Activated CD4-positive, alpha-beta T cell treated with anti-CD3 and anti-CD28 coated beads for 48 hours (primary cell): ENCODE measurements around the gene P4HA3.
A peak's percentile ranks its signal among the peaks of the same experiment; 100 is the strongest.
"Not testable (repeated sequence)": the region's sequence is repeated elsewhere in the genome, so short reads cannot be mapped to it uniquely, and the experiment has no call there.

Experiments used
- DNase-seq: peaks from one replicate; pipeline ENCODE4 v3.0.0-alpha.2; 2020

P4HA3 gene

DNA sequence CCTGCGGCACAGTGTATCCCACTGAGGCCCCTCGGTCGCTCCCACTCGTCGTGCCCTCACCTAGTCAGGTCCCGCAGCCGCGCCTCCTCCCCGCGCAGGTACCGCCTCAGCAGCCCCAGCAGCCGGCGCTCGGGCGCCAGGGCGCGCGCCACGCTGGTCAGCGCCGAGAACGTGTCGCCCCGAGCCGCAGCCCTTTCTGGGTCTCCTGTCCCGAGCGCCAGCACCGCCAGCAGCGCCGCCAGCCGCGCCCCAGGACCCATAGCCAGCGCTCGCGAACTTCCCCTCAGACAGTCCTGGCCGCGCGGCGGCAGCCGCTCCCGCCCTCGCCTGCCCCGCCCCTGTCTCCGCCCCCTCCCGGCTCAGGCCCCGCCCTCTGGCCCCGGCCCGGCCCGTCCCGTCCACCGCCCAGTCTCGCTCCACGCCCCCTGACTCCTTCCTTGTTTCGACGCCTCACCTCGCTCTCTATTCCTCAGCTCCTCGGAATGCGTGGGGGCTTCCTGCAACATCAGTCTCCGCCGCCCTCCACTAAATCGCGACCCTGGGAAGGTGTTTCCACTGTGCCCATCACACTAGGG lies at the start of gene P4HA3:
P4HA3 (minus strand) TSS at position 289 of the 575 bp plus-strand sequence; CDS start at position 260, 29 bp downstream.
- peak; percentile 71 for DNase-seq

DNA sequence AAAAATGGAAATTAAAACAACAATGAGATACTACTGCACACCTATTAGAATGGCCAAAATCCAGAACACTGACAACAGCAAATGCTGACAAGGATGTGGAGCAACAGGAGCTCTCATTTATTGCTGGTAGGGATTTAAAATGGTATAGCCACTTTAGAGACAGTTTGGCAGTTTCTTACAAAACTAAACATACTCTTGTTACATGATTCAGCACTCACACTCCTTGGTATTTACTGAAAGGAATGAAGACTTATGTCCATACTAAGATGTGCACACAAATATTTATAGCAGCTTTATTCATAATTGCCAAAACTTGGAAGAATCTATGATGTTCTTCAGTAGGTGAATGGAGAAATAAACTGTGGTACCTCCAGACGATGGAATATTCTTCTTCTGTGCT lies 46.0 kb upstream of the P4HA3 start:
- no peak for DNase-seq

DNA sequence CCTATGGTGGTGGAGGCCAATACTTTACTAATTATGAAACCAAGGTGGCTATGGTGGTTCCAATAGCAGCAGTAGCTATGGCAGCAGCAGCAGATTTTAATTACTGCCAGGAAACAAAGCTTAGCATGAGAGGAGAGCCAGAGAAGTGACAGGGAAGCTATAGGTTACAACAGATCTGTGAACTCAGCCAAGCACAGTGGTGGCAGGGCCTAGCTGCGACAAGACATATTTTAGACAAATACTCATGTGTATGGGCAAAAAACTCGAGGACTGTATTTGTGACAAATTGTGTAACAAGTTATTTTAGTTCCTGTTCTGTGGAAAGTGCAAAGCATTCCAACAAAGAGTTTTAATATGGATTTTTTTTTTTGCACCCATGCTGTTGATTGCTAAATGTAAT lies 44.2 kb upstream of the P4HA3 start:
- no peak for DNase-seq

DNA sequence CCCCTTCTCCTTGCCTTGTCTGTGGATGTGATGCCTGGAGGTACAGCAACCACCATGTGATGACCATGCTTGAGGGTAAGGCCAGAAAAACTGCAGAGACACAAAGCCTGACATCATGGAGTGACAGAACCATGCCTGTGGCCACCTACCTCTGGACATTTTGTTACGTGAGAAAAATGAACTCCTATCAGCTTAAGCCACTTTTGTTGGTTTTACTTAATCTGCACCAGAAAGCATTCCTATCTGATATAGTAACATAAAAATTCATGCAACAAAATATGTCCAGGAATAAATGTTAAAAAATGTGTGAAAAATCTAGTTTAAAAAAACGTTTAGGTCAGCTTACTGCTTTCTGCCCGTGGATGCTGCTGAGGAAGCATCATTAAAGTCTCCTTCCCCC lies 42.6 kb upstream of the P4HA3 start:
- DNase-seq = no peak

DNA sequence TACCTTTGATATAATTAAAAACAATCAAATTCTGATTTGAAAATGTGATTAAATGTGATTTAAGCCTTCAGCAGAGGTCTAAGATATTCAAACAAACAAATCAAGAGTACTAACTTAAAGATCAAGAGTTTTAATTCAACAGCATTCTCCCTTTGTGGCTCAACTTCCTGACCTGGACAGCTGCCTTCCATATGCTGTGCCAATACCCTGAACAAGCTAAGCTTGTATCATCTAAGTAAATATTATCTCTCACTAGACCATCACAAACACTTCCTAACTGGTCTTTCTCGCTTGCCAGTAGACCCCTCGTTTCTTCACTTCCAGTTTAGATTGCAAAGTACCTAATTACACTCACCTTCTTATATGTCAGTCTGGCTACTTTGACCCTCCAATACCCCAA lies 35.9 kb upstream of the P4HA3 start:
- no peak for DNase-seq

DNA sequence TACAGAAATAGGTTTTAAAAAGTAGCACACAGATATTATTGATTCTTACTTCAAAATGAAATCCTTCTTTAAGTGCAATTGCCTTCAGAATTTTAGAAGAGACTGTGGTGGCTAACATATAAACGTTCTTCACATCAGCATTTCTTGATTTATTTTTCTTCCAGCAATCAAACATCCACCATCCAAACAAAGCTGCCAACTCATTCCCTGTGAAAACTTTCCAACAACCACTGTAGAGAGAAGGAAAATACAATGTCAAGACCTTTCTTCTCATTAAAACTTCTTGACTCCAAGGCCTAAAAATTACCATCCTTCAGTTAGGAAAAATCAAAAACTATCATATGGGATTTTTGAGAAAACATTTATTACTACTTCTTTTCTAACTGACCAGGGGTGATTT lies 34.0 kb upstream of the P4HA3 start:
- DNase-seq = no peak

DNA sequence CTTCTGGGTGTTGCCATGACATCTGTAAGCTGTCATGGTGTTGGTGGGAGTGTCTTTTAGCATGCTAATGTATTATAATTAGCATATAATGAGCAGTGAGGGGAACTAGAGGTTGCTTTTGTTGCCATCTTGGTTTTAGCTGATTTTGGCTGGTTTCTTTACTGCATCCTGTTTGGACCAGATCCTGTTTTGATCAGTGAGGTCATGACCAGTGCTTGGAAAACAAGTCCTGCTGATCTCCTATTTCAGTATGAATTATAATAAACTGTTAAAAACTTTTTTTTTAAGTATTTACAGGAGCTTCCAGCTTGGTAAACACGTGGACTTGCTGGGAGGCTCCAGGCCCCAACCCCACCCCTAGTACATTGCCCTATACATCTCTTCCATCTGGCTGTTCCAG lies 30.5 kb upstream of the P4HA3 start:
- no peak for DNase-seq

DNA sequence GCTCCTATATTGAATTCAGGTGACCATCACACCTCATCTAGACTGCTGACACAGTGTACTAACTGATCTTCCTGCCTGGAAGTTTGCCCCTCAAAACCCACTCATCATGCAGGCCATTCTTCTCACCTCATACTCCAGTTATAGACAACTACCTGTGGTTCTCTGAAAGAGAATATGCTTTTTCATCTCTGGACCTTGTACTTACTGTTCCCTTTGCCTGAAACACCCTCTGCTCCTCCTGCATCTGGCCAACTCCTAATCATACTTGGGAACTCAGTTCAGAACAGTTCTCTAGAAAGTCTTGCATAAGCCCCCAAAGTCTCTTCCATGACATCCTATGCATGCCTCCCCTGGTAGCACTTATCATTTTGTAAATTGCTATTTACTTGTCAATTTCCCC lies 28.2 kb upstream of the P4HA3 start:
- no peak for DNase-seq

DNA sequence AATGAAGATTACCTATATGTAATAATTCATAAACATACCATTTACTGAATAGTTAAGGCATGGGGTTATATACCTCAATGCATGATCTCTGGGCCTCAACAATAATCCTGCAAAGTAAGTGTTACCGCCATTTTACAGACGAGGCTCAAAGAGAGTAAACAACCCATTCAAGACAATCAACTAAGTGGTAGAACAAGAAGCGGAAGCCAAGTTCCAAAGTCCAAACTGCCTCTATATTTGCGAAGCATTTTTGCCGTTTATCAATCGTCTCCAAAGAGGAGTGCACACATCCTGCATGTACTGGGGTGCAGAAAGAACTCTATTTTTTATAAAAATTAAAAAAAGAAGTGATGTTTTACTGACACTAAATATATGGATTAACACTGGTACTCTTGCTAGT lies 27.5 kb upstream of the P4HA3 start:
- DNase-seq = no peak

DNA sequence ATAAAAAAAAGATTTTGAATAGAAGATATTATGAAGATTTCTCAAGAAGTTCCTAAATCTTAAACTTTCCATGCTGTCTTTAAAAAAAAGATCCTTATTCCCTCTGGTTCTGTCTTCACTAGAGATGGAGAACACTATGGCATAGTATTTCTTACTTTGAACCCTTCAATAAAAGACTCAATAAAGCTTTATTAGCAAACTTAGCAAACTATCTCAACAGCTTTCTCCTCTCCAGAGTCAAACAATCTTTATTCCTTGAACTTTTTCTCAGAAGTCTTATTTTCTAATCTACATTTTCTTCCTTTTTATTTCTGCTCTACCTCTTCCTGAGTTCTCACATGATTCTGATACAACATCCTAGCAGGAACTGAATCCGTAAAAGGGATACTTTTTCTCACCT lies 21.8 kb upstream of the P4HA3 start:
- DNase-seq = no peak

DNA sequence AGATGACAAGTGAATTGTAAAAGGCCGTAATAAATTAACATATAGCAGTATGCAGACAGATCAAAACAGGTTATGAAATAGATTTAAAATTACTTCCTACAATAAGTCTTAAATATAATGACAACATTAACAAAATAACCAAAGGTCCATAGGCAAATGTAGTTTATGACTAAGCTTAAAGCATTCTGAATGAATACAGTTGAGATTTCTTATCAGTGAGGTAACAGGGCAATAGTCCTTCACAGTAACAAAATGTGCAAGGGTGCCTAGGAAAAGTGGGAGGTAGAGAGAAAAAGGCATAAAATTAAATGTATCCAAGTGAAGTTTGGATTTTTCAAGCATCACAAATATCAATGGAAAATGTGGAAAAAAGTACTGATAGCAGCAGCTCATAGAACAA lies 20.9 kb upstream of the P4HA3 start:
- no peak for DNase-seq

DNA sequence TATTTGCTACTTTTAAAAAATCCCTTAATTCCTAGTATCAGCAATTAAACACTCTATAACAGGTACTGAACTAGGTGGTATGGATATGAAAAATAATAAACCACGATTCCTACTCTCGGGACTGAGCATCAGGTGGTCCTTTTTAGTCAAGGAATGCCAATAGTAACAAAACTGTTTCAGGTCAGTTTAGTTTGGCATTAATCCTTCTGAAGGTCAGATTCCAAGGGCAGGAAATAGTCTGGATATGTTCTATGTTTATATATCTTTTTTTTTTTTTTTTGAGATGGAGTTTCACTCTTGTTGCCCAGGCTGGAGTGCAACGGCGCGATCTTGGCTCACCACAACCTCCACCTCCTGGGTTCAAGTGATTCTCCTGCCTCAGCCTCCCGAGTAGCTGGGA lies 19.6 kb upstream of the P4HA3 start:
- not testable (repeated sequence) for DNase-seq

DNA sequence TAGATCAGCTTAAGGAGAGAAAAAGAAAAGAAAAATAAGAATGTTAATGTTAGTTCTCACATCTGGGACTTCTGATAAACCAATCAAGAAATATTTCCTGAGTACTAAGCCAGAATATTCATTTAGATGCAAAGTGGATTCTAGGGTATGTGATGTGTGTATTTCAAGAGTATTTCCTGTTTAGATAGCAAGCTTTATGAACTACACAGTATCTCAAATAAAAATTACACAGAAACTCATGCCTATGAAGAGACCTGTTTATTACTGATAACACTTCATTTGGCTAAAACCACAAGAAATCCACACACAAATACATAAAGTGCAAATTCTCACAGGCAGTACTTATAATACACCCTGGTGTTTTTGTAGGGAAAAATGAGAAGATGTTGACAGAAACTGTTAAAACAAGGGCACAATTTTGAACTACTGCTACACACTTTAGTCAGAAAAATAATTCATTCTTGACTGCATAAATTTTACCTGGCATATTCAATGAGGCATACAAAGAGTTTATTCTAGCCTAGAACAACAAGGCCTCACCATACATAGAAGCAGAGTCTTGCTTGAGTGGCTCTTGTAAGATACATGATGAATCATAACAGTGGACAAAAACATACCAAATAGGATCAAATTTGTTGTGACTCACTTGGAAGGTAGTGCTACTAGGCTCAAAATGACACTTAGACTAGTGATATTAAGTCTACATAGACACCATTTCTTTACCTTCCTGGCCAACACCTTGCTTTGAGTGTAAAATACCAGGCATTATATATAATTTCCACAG lies 18.8 kb upstream of the P4HA3 start:
- DNase-seq = no peak

DNA sequence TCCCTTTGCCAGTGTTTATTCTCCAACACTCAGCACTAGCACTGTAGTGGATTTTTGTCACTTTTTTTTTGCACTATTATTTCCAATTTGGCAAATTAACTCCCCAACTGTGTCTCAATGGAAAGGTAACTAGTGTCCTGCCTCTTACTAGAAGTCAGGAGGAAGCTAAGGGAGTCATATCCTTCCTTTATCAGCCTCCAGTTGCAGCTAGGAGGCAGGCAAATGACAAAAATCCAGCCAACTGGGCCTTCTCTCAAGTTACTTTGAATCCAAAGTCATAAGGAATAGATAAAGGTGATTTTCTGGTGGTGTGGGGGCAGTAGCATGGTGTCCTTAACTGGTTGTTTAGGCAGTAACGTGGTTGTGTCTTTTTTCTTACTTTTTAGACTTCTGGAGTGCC lies 15.6 kb upstream of the P4HA3 start:
- DNase-seq = no peak

DNA sequence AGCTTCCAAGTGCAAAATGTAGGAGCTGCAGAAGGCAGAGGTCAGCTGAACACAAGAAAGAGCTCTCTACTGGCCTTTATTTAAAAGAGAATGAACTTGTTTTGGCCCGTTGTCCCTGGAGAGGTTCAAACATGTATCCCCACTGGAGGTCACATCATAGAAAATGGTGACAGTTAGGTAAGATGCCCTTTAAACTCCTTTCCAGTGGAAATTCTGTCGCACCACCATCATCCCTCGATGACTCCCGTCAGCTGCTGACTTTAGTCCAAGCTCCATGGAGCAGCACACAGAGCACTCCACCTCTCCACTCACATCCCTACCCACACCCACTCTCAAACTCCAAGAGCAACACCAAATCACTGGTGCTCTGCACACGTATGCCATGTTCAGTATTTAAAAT lies 15.2 kb upstream of the P4HA3 start:
- no peak for DNase-seq

DNA sequence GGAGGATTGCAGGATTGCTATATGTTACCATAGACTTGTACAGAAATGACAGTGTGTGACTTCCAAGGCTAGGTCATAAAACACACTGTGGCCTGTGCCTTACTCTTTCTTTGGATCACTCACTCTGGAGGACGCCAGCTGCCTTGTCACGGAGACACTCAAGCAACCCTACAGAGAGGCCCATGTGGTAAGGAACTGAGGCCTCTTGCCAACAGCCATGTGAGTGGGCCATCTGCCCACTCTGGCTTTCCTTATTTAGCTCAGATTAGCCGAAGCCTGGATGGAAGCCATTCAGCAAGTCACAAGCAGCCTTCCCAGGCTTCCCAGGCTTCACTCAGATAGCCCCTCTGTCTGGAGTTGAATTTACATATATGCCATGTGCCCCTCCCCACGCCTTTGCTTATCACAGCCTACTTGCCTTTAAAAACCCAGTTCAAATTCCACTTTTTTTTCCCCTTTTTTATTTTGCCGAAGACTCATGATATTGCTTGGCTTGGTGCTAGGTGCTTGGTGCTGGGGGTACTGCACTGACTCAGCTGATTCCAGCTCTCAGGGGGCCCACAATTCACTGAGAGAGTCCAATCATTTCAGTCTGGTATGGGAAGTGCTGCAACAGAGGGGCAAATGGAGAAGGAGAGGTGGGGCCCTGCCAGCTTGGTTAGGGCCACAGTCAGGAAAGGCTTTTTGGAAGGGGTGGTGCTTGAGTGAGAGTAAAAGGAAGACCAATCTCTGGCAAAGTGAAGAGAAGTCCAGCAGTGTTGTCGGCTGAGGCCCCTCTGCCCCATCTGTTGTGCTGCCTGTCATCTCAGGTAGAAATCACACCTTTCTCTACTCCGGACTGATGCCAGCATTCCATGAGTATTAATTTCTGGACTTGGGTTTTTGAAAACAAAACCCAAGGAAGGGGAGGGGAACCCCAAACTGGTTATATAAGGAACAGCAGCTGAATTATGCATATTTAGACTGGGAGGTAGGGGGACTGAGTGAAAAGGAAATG lies 14.5 kb upstream of the P4HA3 start:
- DNase-seq = no peak

DNA sequence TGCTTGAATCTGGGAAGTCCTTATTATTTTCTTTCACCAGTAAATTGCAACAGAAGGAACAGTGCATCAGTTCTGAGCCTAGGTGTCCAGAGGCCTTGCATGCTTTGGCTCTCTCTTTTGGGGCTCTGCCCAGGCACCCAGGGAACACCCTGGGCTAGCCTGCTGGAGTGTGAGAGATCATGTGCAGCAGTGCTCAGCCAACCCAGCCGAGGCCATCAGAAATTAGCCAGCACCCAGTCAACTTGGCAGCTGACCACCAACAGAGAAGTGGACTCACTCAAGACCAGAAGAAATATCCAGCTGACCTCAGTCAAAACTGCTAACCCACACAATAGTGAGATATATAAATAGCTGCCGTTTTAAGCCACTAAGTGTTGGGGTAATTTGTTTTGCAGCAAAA lies 11.2 kb upstream of the P4HA3 start:
- no peak for DNase-seq

DNA sequence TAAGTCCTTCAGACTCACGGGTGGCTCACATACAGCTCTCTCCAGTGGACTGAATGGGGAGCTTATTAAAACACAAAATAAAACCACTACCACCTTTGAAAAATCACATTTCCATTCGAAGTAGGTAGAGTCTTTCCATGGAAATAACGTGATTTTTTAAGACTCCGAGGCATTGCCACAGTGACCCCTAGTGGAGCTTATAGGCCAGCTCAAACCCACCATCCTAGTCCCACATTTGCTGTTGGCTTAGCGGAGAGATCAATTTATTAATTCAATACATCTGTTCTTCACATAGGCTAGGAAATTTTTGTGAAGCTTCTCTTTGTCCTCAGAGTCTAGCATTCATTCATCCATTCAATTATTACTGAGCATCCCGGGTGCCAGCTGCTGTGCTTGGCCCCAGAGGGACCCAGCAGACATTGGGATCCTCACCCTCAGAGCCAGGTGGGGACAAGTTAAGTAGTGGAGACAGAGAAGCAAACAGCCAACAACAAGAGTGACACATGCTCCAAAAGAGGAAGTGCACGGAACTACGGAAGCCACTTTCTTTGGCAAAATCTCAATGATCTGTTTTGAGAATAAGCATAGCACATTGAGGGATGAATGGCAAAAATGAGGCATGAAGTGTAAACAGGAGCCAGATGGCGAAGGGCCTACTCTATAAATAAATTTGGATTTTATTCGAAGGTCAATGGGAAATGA lies 10.2 kb upstream of the P4HA3 start:
- DNase-seq = peak; percentile 51

DNA sequence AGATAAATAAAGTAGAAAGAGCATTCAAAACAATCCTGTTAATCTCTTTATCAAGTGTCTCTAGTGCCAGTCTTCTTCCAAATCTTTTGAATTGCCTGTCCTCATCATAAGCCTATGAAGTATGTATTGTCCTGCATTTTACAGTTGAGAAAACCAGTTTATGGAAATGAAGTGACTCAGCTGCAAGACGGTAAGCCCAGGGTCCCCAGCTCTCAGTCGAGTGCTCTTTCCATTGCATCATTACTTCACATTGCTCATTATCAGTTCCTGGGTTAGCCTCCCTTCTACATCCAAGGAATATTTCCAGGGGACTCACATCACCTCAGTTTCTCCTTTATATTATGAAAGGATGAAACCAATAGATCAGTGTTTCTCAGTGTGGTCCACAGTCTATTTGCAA lies 9.1 kb upstream of the P4HA3 start:
- no peak for DNase-seq

DNA sequence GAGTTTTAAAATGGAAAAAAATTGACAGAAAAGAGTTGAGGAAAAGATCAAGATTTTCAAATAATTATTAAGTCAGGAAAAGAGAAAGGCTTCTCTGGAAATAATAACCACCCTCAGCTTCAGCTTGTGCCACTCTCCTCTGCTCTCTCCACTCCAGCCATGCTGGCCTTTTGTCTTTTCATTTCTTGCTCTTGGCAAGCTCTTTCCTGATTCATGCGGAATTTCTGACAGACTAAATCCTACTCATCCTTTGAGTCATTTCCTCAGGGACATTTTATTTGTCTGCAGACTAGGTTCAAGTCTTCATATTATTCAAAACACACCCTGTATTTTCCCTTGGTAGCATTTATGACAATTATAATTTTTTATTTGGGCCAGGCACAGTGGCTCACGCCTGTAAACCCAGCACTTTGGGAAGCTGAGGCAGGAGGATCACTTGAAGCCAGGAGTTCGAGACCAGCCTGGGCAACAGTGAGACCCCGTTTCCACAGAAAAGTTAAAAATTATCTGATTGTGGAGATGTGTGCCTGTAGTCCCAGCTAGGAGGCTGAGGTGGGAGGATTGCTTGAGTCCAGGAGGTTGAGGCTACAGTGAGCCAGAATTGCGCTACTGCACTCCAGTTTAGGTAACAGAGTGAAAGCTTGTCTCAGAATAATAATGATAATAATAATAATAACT lies 7.8 kb upstream of the P4HA3 start:
- no peak for DNase-seq

DNA sequence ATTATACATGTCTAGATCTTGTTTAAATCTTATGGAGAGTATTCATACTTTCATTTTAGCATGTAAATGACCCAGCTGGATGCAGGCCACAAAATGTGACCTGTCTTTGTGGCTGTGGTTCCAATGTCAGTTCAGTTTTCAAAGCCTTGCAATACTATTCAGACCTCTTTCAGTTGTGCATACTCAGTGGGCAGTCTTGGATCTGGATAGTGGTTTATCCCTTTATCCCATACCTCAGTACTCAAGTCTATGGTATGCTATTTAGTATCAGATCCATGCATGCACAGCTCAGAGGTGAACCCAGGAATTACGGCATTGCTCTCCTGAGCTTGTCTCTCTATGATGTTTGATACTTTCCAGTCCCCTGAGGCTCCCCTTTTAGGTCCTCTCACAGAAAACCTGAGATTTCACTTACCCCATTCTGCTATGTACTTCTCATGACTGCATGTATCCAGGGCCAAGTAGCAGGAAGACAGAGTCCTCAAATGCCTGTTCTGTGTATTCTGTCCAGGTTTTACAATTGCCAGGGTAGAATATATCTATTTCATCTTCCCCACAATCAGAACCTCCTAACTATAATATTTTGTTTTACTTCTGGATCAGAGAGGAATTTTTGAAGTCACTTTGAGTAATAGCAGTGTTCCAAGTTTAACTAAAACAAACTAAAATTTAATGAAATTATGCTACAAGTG lies 6.9 kb upstream of the P4HA3 start:
- no peak for DNase-seq
